Stomach (tissue), 9 donors: ENCODE data around the gene SACS. TPM values are rescaled to one million over a fixed set of nuclear protein-coding genes. Genes with fewer than 3 reads are reported as not detected.

Source experiments
- DNase-seq, 2 donors: peaks; one replicate each; pipeline versions ENCODE4 v3.0.0 to v3.0.0-alpha.2; 2013 to 2019
- H3K27ac ChIP-seq, 5 donors: fragments of 200-600 bp in 4 of 5; sonication (generic) in 4 of 5; one replicate each; pipeline ENCODE4 v1.5.1; 2013 to 2019; ENCODE audit warnings: mild to moderate bottlenecking in 1 of 5, moderate library complexity in 1 of 5
- H3K27me3 ChIP-seq, 3 donors: fragments of 200-600 bp; sonication (generic); one replicate each; pipeline ENCODE4 v1.5.1; 2017 to 2019; ENCODE audit warnings: mixed run types in 1 of 3
- H3K36me3 ChIP-seq, 4 donors: fragments of 200-600 bp; sonication (generic); 1 replicate in 3 of 4; 2 replicates in 1 of 4; pipeline ENCODE4 v1.5.1; 2016 to 2019
- H3K4me1 ChIP-seq, 4 donors: fragments of 200-600 bp; sonication (generic); one replicate each; pipeline ENCODE4 v1.5.1; 2016 to 2019
- H3K4me3 ChIP-seq, 4 donors: fragments of 200-600 bp; sonication (generic) in 3 of 4; one replicate each; pipeline ENCODE4 v1.5.1; 2016 to 2019; ENCODE audit warnings: mild to moderate bottlenecking in 1 of 4
- H3K9me3 ChIP-seq, 4 donors: fragments of 200-600 bp; sonication (generic); one replicate each; pipeline ENCODE4 v1.5.1; 2016 to 2019
- CTCF ChIP-seq, 7 experiments: fragments of 450-650 bp in 4 of 7; fragments of 200-600 bp in 3 of 7; sonication (generic) in 3 of 7; IDR thresholded peaks; one replicate each; pipeline ENCODE4 v1.5.1; 2016 to 2019; ENCODE audit warnings: antibody characterized with exemption in 7 of 7, control low read depth in 2 of 7, mild to moderate bottlenecking in 1 of 7
- EP300 ChIP-seq: sonication (generic); formaldehyde crosslinking; IDR thresholded peaks from one replicate; pipeline ENCODE4 v1.6.1; 2017; ENCODE audit warnings: antibody characterized with exemption
- POLR2A ChIP-seq, 4 donors: fragments of 450-650 bp; IDR thresholded peaks; one replicate each; pipeline ENCODE4 v1.6.1; 2016; ENCODE audit warnings: antibody characterized with exemption in 4 of 4, control low read depth in 2 of 4, mild to moderate bottlenecking in 1 of 4, moderate library complexity in 1 of 4
- POLR2AphosphoS5 ChIP-seq, 3 donors: sonication (generic); formaldehyde crosslinking; IDR thresholded peaks; one replicate each; pipeline ENCODE4 v1.6.1; 2016; ENCODE audit warnings: antibody characterized with exemption in 3 of 3
- WGBS, 5 donors: extraction: QIAGEN DNeasy Blood & Tissue Kit in 3 of 5; methylation state at CpG; one replicate each; pipeline versions ENCODE4 v1.1.5 to v1.1.7; 2013 to 2018; 5-methylcytosine and 5-hydroxymethylcytosine counted together
- intact Hi-C: fragments of 100-400 bp; cut with DNase I; formaldehyde crosslinking; loops from one replicate; pipeline ENCODE4 v1.15.1; 2023; ENCODE audit warnings: low total_unique reads
- polyA plus RNA-seq, 3 donors: library from polyadenylated mRNA; stranded (reverse); fragments of 200-250 nt; gene quantifications; one replicate each; pipeline ENCODE4 v1.2.3, GENCODE V29; 2013
- total RNA-seq, 5 donors: library from RNA; depleted of rRNA; stranded (reverse); fragments of >200 nt; gene quantifications; one replicate each; pipeline versions ENCODE4 v1.1.0 to v1.2.3, GENCODE V29; 2014 to 2016
- donor health status: healthy with polysubstance abuse.
- donor health status: Bipolar disorder and iron deficiency.
- donor health status: healthy.

SACS gene
- total and polyA plus RNA-seq, 8 donors = 1.1 to 34.0 (median 4.9) TPM

GRCh38 chr13:23350009-23350408 lies 83.5 kb downstream of the SACS start:
- DNase-seq = no peak
- H3K4me1 ChIP-seq = peaks cover 0 to 9% (median 4%) of the 10 kb centered on the region in 4 donors
- H3K36me3 ChIP-seq = peaks cover 2 to 69% (median 33%) of the 10 kb centered on the region in 4 donors
- TF ChIP-seq POLR2A (IDR thresholded peaks at IDR 0.05) (no peak), EP300 (no peak), CTCF (IDR thresholded peaks at IDR 0.05) (no peak), POLR2AphosphoS5 (IDR thresholded peaks at IDR 0.05) (no peak)
- H3K27me3 ChIP-seq = no peaks in the 10 kb centered on the region
- no peaks in the 10 kb centered on the region for H3K9me3 ChIP-seq
- intact Hi-C loops = no loop called here
- 77 to 83% (median 82%) methylated on average over 3 of the region's 3 CpGs for WGBS, 5 donors
- no peak overlapping the region for H3K27ac ChIP-seq
- no peak overlapping the region for H3K4me3 ChIP-seq

GRCh38 chr13:23349161-23349897 lies 84.2 kb downstream of the SACS start:
- Histone ChIP-seq H3K9me3 (no peaks in the 10 kb centered on the region), H3K36me3 (peaks cover 0 to 62% (median 26%) of the 10 kb centered on the region in 4 donors), H3K4me3 (no peak overlapping the region), H3K4me1 (peaks cover 0 to 10% (median 4%) of the 10 kb centered on the region in 4 donors), H3K27me3 (no peaks in the 10 kb centered on the region), H3K27ac (no peak overlapping the region)
- WGBS, 5 donors = 94 to 99% (median 98%) methylated on average over 4 of the region's 4 CpGs
- intact Hi-C loops = no loop called here
- DNase-seq = no peak
- no peak for TF ChIP-seq CTCF (IDR thresholded peaks at IDR 0.05)
- TF ChIP-seq POLR2AphosphoS5 (IDR thresholded peaks at IDR 0.05) = no peak
- no peak for TF ChIP-seq EP300

- intact Hi-C loops = no loop called here
- no peak for TF ChIP-seq CTCF (IDR thresholded peaks at IDR 0.05)
- TF ChIP-seq POLR2A (IDR thresholded peaks at IDR 0.05) = no peak
- TF ChIP-seq POLR2AphosphoS5 (IDR thresholded peaks at IDR 0.05) = peak in 1 of 3 donors; percentile 26
- peak; percentile 33 for TF ChIP-seq EP300
- Histone ChIP-seq H3K9me3 (no peaks in the 10 kb centered on the region), H3K4me1 (peaks cover 0 to 10% (median 4%) of the 10 kb centered on the region in 4 donors), H3K4me3 (no peak overlapping the region), H3K27me3 (no peaks in the 10 kb centered on the region), H3K27ac (no peak overlapping the region), H3K36me3 (peaks cover 0 to 56% (median 25%) of the 10 kb centered on the region in 4 donors)
- 83 to 91% (median 89%) methylated on average over 4 of the region's 4 CpGs for WGBS, 5 donors
- DNase-seq = no peak
These were observed 85.0 kb downstream of the SACS start for GRCh38 chr13:23348262-23349127.

GRCh38 chr13:23347601-23348000 lies 85.9 kb downstream of the SACS start:
- Histone ChIP-seq H3K36me3 (peaks cover 0 to 53% (median 21%) of the 10 kb centered on the region in 4 donors), H3K9me3 (no peaks in the 10 kb centered on the region), H3K27me3 (no peaks in the 10 kb centered on the region), H3K27ac (no peak overlapping the region), H3K4me3 (no peak overlapping the region), H3K4me1 (peaks cover 0 to 10% (median 4%) of the 10 kb centered on the region in 4 donors)
- intact Hi-C loops = no loop called here
- no peak for DNase-seq
- TF ChIP-seq POLR2A (IDR thresholded peaks at IDR 0.05) = no peak
- TF ChIP-seq CTCF (IDR thresholded peaks at IDR 0.05) = no peak
- TF ChIP-seq EP300 = no peak
- TF ChIP-seq POLR2AphosphoS5 (IDR thresholded peaks at IDR 0.05) = no peak
- WGBS, 5 donors = 85 to 98% (median 95%) methylated on average over 1 of the region's 1 CpG
